GM18873 (cell line): Measurements from ENCODE around the gene NR3C2.

Experiments used
- ATAC-seq: cut with Tn5 transposase; IDR thresholded peaks from one replicate; pipeline ENCODE4 v1.9.1; 2021; ENCODE audit warnings: mild to moderate bottlenecking, moderate library complexity, moderate number of reproducible peaks; ENCODE audit not compliant: unreplicated experiment, low FRiP score

NR3C2 gene

GRCh38 chr4:148435654-148436406, 6.4 kb downstream of the NR3C2 start:
- no peak for ATAC-seq

- no peak for ATAC-seq
These were observed 8.0 kb downstream of the NR3C2 start for GRCh38 chr4:148434075-148434773.

- ATAC-seq: no peak
These were observed 10.8 kb downstream of the NR3C2 start for GRCh38 chr4:148431401-148431800.

DNA sequence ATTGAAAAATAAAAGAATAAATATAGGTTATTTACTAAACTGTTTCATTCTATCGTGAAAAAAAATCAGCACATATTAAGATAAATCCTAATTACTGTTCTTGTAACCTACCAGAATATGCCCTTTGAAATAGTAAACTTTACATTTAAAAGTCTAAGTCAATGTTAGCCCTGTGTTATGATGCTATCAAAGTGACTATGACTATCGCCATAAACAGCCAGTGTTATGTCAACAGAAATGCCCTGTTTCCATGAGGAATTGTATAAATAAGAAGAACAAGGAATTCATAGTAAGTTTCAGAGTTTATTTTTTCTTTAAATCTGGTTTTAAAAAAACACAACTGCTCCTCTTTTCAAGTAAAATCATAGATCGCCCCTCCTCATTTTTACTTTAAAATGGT, 11.4 kb downstream of the NR3C2 start:
- ATAC-seq: no peak

DNA sequence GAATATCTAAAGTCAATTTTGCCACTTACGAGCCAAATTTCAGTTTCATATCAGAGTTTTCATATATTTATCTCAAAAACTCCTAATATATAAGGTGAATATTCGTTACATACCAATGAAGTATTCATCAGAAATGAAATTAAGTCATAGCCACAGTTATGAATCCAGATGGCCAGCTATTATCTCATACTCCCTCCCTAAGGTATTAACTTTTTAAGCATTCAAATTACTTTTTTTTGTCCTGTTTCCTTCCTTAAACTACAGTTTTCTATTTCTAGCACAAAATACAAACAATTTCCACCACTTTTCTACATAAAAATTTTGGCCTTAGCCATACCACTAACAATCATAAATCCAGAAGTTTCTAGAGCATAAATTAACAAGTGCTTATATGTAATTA, 13.0 kb downstream of the NR3C2 start:
- ATAC-seq: no peak

DNA sequence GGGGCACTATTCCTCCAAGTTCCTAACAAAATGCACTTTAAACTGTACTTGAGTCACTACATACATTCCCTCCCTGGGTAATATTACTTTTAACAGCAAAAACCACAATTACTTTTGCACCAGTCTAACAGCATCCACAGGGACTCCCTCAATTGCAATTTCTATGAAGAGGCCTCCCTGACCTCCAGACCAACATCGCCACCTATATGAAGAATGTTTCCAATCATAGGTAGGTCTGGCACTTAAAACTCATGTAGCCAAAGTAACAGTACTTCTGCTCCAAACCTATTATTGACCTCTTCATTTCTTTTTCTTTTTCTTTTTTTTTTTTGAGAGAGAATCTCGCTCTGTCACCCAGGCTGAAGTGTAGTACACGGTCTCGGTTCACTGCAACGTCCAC, 15.6 kb downstream of the NR3C2 start:
- ATAC-seq: no peak

DNA sequence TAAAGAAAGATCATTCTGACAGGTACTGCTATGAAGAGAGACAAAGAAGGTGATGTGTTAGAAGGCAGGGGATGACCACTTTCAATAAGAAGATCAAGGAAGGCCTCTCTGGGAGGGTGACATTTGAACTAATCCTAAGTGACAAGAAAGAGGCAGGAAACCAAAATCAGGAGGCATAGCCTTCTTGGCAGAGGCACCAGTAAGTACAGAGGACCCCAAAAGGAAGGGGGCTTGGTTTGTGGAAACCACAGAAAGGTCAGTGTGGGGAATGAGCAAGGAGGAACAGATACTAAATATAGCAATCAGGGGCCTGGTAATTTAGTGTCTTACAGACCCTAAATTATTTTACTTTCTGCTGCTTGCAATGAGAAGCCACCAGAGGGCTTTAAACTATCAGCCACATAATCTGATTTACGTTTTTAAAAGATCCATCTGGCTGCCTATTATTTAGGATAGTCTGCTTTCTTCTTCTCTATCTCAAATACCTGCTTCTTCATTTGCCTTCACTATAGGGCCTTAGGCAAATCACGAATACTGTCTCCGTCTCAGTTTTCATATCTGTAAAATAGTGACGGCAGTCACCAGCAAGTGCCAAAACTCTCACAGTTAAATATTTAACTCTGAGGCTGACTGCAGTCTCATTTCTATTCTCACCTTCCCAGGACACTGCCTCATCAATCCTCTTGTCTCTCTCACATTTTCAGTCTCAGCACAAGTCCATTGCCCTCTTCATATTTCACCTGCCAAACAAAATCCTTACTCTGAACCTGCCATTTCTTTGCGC, 16.7 kb downstream of the NR3C2 start:
- ATAC-seq: no peak

GRCh38 chr4:148420397-148420796, 21.8 kb downstream of the NR3C2 start:
- no peak for ATAC-seq

- ATAC-seq: no peak
These were observed 26.7 kb downstream of the NR3C2 start for GRCh38 chr4:148415500-148415899.

GRCh38 chr4:148412460-148412994, 29.7 kb downstream of the NR3C2 start:
- ATAC-seq: no peak

DNA sequence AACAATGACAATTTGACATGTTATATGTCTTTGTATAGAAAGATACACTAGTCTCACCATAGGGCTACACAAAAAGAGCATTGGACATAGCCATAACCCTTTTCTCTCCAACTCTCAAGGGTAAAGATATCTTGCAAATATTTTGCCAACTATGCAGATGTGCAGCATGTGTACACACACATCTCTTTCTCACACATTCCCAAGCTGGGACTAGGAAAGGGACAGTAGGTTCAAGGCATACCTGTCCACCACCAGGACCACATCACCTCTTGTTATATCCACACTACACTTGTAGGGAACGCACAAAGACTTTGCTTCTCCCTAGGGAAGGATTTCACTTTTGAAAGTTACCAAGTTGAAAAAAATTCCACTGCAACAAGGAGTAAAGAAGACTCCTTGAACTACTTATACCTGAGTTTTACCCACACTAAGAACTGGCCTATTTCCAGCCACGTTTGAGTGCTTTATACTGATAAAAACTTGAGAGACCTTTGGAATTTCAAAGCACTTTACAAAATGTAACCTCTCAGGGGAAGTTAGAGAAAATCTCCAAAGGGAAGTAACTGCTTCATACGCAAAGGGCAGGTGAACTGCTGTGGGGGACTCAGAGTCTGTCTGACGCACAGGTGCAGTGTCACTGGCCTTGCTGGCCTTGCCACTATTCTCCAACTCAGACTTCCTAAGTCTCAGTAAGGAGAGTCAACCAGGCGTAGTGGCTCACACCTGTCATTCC, 36.9 kb downstream of the NR3C2 start:
- ATAC-seq: no peak

DNA sequence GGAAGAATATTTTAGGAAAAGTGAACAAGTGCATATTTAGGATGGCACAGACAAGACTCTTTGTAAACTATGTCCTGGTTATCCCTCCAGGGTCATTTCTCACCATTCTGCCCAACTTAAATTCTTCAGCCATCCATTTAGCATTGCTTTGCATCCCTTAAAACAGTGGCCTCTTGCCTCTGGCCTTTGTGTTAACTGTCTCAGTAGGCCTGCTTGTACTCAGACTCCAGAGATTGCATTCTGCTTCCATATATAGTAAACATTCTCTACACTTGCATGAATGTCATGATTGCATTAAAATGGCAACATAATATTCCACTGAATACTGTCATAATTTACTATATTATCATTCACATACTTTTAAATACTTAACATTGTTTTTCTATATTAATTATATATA, 43.2 kb downstream of the NR3C2 start:
- no peak for ATAC-seq

DNA sequence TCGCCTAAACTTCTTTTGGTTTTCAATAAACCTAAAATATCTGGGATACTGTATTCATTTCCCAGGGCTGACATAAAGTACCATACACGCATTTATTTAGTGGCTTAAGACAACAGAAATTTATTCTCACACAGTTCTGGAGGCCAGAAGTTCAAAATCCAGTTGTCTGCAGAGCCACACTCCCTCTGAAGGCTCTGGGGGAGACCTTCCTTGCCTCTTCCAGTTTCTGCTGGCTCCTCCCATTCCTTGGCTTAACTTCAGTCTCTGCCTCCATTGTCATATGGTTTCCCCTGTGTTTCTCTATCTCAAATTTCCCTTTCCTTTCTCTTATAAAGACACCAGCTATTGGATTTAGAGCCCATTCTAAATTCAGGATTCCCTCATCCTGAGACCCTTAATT, 44.4 kb downstream of the NR3C2 start:
- no peak for ATAC-seq

- ATAC-seq: no peak
These were observed 45.1 kb downstream of the NR3C2 start for GRCh38 chr4:148396986-148397673.

DNA sequence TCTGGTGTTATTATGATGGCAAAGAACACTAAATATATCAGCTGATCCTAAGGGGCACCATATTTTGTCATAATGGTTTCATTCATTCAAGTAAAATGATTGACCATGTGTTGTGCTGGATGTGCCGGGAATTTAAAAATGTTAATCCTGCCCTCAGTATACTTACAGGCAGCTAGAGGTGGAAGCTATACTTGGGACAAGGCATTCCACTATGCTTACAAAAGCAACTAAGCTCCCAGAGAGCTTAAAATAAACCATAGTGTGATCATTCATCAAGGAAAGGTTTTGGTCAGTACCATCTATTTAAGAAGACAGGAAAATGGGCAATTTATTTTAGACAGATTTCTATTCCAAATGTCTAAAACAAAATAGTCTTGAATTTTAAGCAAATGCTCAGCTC, 46.4 kb downstream of the NR3C2 start:
- ATAC-seq: no peak

DNA sequence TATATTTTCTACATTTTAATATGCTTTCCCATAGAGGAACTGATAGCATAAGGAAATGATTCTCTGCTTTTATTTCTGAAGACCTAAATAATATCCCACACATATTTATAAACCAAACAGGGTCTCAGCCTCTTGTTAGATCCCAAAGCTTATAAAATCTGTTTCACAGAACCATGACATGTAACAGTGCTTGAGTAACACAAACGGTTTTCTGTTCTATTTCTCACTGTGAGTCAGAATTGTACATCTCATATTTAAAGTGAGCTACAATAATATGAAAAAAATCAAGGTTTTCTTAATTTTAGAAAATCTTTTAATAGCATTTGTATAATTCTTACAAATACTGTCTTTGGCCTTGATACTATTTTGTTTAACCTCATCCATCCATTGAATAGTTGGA, 51.2 kb downstream of the NR3C2 start:
- ATAC-seq: no peak

DNA sequence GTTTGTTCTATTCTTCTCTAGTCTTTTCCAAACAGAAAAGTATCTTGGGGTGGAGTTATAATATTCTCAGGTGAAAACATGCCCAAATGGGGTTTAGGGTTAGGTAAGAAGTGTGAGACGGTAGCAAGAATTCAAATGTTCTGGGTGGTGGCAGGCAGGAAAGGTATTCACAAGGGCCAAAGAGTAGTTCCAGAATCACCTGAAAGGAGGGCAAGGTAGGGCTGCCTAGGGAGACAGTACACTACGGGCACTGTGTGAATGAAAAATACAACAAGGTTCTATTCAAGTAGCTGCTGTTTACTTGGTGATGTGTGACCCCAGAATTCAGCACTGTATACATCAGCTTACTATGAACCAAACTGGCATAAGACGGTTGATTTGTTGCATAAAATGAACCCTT, 51.9 kb downstream of the NR3C2 start:
- no peak for ATAC-seq

GRCh38 chr4:148380291-148380690, 61.9 kb downstream of the NR3C2 start:
- ATAC-seq: no peak

DNA sequence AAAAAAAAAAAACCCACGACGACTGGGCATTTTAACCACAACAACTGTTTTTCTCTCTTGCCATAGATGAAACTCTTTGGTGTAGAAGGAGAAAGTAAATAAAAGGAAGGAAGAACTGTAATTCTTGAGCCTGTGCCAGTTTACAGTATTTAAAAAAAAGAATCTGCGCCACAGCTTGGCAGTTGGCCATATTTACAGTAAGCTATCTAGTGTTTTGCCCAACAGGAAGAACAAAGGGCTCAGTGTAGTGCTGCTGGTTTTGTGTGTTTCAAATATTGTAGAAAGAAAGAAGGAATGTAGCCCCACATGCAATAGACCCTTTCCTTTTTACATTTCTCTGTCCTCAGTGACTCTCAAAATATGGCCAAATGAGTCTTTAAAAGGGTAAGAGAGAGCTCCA, 66.1 kb downstream of the NR3C2 start:
- no peak for ATAC-seq

DNA sequence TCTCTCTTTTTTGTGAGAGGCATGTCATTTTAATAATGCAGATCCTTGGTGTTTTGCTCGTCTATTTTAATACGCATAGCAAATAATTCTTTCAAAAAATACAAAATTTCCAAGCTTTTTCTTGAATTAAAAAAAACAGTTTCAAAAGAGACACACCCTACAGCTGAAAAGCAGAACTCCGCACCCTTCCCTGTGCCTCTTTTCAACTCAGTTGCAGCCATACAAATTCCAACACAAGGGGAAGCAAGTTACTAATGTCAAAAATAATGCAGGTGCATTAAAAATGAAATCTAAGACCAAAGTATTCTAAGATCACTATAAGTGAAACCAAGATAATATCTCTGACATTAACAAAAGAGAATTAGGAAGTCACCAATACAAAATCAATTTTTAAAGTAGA, 66.6 kb downstream of the NR3C2 start:
- ATAC-seq: no peak
